Gastrocnemius medialis (tissue), 4 donors: ENCODE data around the gene SWAP70. TPM values are rescaled to one million over a fixed set of nuclear protein-coding genes. Genes with fewer than 3 reads are reported as not detected.

ENCODE experiments used
- ATAC-seq, 2 donors: fragments of 150-250 bp; one replicate each; pipeline ENCODE4 v1.9.1; 2016
- DNase-seq, 2 donors: peaks; one replicate each; pipeline ENCODE4 v3.0.0-alpha.2; 2019
- H3K27ac ChIP-seq, 4 donors: fragments of 200-600 bp; sonication (generic); 1 replicate in 1 of 4; 2 replicates in 3 of 4; pipeline ENCODE4 v1.5.1; 2016 to 2018; ENCODE audit warnings: mild to moderate bottlenecking in 2 of 4, moderate library complexity in 1 of 4
- H3K27me3 ChIP-seq, 3 donors: fragments of 200-600 bp; sonication (generic) in 2 of 3; 1 replicate in 1 of 3; 2 replicates in 2 of 3; pipeline versions ENCODE4 v1.5.1 to v1.6.0; 2016 to 2019; ENCODE audit warnings: mild to moderate bottlenecking in 1 of 3, moderate library complexity in 1 of 3
- H3K36me3 ChIP-seq, 2 donors: fragments of 200-600 bp; sonication (generic) in 1 of 2; one replicate each; pipeline ENCODE4 v1.5.1; 2017 to 2018
- H3K4me1 ChIP-seq, 2 donors: fragments of 200-600 bp; sonication (generic) in 1 of 2; one replicate each; pipeline ENCODE4 v1.5.1; 2016 to 2017; ENCODE audit warnings: mild to moderate bottlenecking in 2 of 2
- H3K4me3 ChIP-seq, 4 donors: fragments of 200-600 bp; sonication (generic) in 3 of 4; 1 replicate in 1 of 4; 2 replicates in 3 of 4; pipeline ENCODE4 v1.5.1; 2016 to 2019; ENCODE audit warnings: mild to moderate bottlenecking in 2 of 4
- H3K9me3 ChIP-seq, 3 donors: fragments of 200-600 bp; sonication (generic) in 2 of 3; 1 replicate in 1 of 3; 2 replicates in 2 of 3; pipeline ENCODE4 v1.5.1; 2016 to 2019
- CTCF ChIP-seq, 5 experiments: fragments of 450-650 bp in 3 of 5; fragments of 200-600 bp in 2 of 5; sonication (generic) in 2 of 5; IDR thresholded peaks in 4 of 5; conservative IDR thresholded peaks in 1 of 5; 1 replicate in 4 of 5; 2 replicates in 1 of 5; pipeline ENCODE4 v1.5.1; 2016 to 2019; ENCODE audit warnings: antibody characterized with exemption in 5 of 5, mild to moderate bottlenecking in 3 of 5, moderate library complexity in 3 of 5
- POLR2A ChIP-seq, 2 donors: fragments of 450-650 bp; IDR thresholded peaks; one replicate each; pipeline ENCODE4 v1.6.1; 2017; ENCODE audit warnings: antibody characterized with exemption in 2 of 2, mild to moderate bottlenecking in 2 of 2, moderate library complexity in 2 of 2
- in situ Hi-C, 4 donors: fragments of 200-750 bp; cut with MboI; loops; one replicate each; pipeline versions ENCODE4 v1.15.0 to v1.8.0; 2017; ENCODE audit warnings: low sequenced_read_pairs in 4 of 4
- intact Hi-C: fragments of 100-400 bp; cut with DNase I; formaldehyde crosslinking; loops from one replicate; pipeline ENCODE4 v1.15.1; 2023; ENCODE audit warnings: low total_unique reads
- total RNA-seq, 4 donors: library from RNA; depleted of rRNA; stranded (reverse); fragments of >200 nt; gene quantifications; one replicate each; pipeline versions ENCODE4 v1.1.0 to v1.2.3, GENCODE V29; 2016

Gene SWAP70
- total RNA-seq, 4 donors from 2014 or later, result 6.5 to 14.4 (median 9.1) TPM

- Histone ChIP-seq H3K4me1 (no peaks in the 10 kb centered on the region), H3K27me3 (no peaks in the 10 kb centered on the region), H3K36me3 (no peaks in the 10 kb centered on the region), H3K4me3 (no peak overlapping the region), H3K27ac (no peak overlapping the region), H3K9me3 (no peaks in the 10 kb centered on the region)
- in situ Hi-C loops, result no loop called here
- DNase-seq, result no peak
- no peak for ATAC-seq
- TF ChIP-seq CTCF (IDR thresholded peaks at IDR 0.05 in 4 of 5, conservative IDR thresholded peaks at IDR 0.05 in 1 of 5), result no peak
- no peak for TF ChIP-seq POLR2A (IDR thresholded peaks at IDR 0.05)
- intact Hi-C loops, result no loop called here
Measured at GRCh38 chr11:9645881-9646280, 18.0 kb upstream of the SWAP70 start.

- H3K27ac ChIP-seq, result no peak overlapping the region
- TF ChIP-seq POLR2A (IDR thresholded peaks at IDR 0.05), result no peak
- TF ChIP-seq CTCF (IDR thresholded peaks at IDR 0.05 in 4 of 5, conservative IDR thresholded peaks at IDR 0.05 in 1 of 5), result no peak
- no peak for ATAC-seq
- no peaks in the 10 kb centered on the region for H3K27me3 ChIP-seq
- in situ Hi-C loops (no loop called here), intact Hi-C loops (no loop called here)
- H3K36me3 ChIP-seq, result no peaks in the 10 kb centered on the region
- no peak overlapping the region for H3K4me3 ChIP-seq
- no peak for DNase-seq
- H3K4me1 ChIP-seq, result no peaks in the 10 kb centered on the region
- no peaks in the 10 kb centered on the region for H3K9me3 ChIP-seq
Measured at GRCh38 chr11:9646324-9646723, 17.6 kb upstream of the SWAP70 start.

GRCh38 chr11:9651481-9651880 lies 12.4 kb upstream of the SWAP70 start:
- intact Hi-C loops (no loop called here), in situ Hi-C loops (no loop called here)
- TF ChIP-seq CTCF (IDR thresholded peaks at IDR 0.05 in 4 of 5, conservative IDR thresholded peaks at IDR 0.05 in 1 of 5) (no peak), POLR2A (IDR thresholded peaks at IDR 0.05) (no peak)
- ATAC-seq (no peak), DNase-seq (no peak)
- Histone ChIP-seq H3K27ac (no peak overlapping the region), H3K9me3 (no peaks in the 10 kb centered on the region), H3K36me3 (no peaks in the 10 kb centered on the region), H3K27me3 (no peaks in the 10 kb centered on the region), H3K4me3 (no peak overlapping the region), H3K4me1 (no peaks in the 10 kb centered on the region)

- Histone ChIP-seq H3K27me3 (no peaks in the 10 kb centered on the region), H3K27ac (no peak overlapping the region), H3K36me3 (no peaks in the 10 kb centered on the region), H3K9me3 (no peaks in the 10 kb centered on the region), H3K4me1 (no peaks in the 10 kb centered on the region), H3K4me3 (no peak overlapping the region)
- DNase-seq (no peak), ATAC-seq (no peak)
- in situ Hi-C loops (no loop called here), intact Hi-C loops (no loop called here)
- TF ChIP-seq POLR2A (IDR thresholded peaks at IDR 0.05) (no peak), CTCF (IDR thresholded peaks at IDR 0.05 in 4 of 5, conservative IDR thresholded peaks at IDR 0.05 in 1 of 5) (no peak)
Measured at GRCh38 chr11:9651899-9652748, 11.8 kb upstream of the SWAP70 start.
